Fibroblast of skin of left quadriceps (primary cell): ENCODE measurements around the gene PSMG3.

Experiments
- DNase-seq, 2 experiments: peaks; one replicate each; pipeline ENCODE4 v3.0.0-alpha.2; 2013; ENCODE audit warnings: low read depth in 2 of 2

PSMG3 gene

GRCh38 chr7:1558841-1559625, 10.8 kb downstream of the PSMG3 start:
- no peak for DNase-seq

- DNase-seq = no peak
These were observed 11.5 kb downstream of the PSMG3 start for GRCh38 chr7:1558181-1558811.

GRCh38 chr7:1557771-1558170, 12.1 kb downstream of the PSMG3 start:
- DNase-seq = no peak

- DNase-seq = no peak
These were observed 12.8 kb downstream of the PSMG3 start for GRCh38 chr7:1557006-1557405.

GRCh38 chr7:1555813-1556543, 13.9 kb downstream of the PSMG3 start, which contains the start of gene TMEM184A:
Gene TMEM184A (minus strand): TSS chr7:1556205. CDS start chr7:1555484, 721 bp downstream.
- no peak for DNase-seq

GRCh38 chr7:1555046-1555812, 14.6 kb downstream of the PSMG3 start:
- peak in 1 of 2 experiments; percentile 55 for DNase-seq

GRCh38 chr7:1554333-1555045, 15.3 kb downstream of the PSMG3 start:
- no peak for DNase-seq

GRCh38 chr7:1553512-1554210, 16.2 kb downstream of the PSMG3 start:
- no peak for DNase-seq

- no peak for DNase-seq
These were observed 17.6 kb downstream of the PSMG3 start for GRCh38 chr7:1552200-1552599.

- DNase-seq = no peak
These were observed 19.0 kb downstream of the PSMG3 start for GRCh38 chr7:1550846-1551155.

GRCh38 chr7:1550005-1550845, 19.6 kb downstream of the PSMG3 start:
- no peak for DNase-seq

GRCh38 chr7:1549357-1550004, 20.4 kb downstream of the PSMG3 start:
- no peak for DNase-seq

- DNase-seq = no peak
These were observed 20.9 kb downstream of the PSMG3 start for GRCh38 chr7:1548944-1549343.

- no peak for DNase-seq
These were observed 21.4 kb downstream of the PSMG3 start for GRCh38 chr7:1548438-1548831.

GRCh38 chr7:1547777-1548437, 21.9 kb downstream of the PSMG3 start:
- DNase-seq = no peak

GRCh38 chr7:1546909-1547776, 22.7 kb downstream of the PSMG3 start:
- no peak for DNase-seq

GRCh38 chr7:1546274-1546908, 23.4 kb downstream of the PSMG3 start:
- no peak for DNase-seq
